Suprapubic skin (tissue), 4 donors: ENCODE data around the gene RPS17. TPM values are rescaled to one million over a fixed set of nuclear protein-coding genes. Genes with fewer than 3 reads are reported as not detected.

Experiments used
- DNase-seq, 2 donors: peaks; one replicate each; pipeline ENCODE4 v3.0.0-alpha.2; 2019; ENCODE audit warnings: low spot score in 2 of 2
- H3K27ac ChIP-seq: fragments of 200-600 bp; sonication (generic); one replicate; pipeline ENCODE4 v1.5.1; 2019
- H3K27me3 ChIP-seq: fragments of 200-600 bp; sonication (generic); one replicate; pipeline ENCODE4 v1.5.1; 2019
- H3K36me3 ChIP-seq: fragments of 200-600 bp; sonication (generic); one replicate; pipeline ENCODE4 v1.5.1; 2019
- H3K4me1 ChIP-seq: fragments of 200-600 bp; sonication (generic); one replicate; pipeline ENCODE4 v1.5.1; 2019
- H3K4me3 ChIP-seq: fragments of 200-600 bp; sonication (generic); one replicate; pipeline ENCODE4 v1.5.1; 2019; ENCODE audit warnings: mild to moderate bottlenecking
- H3K9me3 ChIP-seq: fragments of 200-600 bp; sonication (generic); one replicate; pipeline ENCODE4 v1.5.1; 2019
- EP300 ChIP-seq: sonication (generic); formaldehyde crosslinking; IDR thresholded peaks from one replicate; pipeline ENCODE4 v1.6.1; 2017; ENCODE audit warnings: antibody characterized with exemption
- POLR2A ChIP-seq, 2 donors: fragments of 450-650 bp; IDR thresholded peaks; one replicate each; pipeline ENCODE4 v1.6.1; 2017; ENCODE audit warnings: antibody characterized with exemption in 2 of 2, mild to moderate bottlenecking in 2 of 2, moderate library complexity in 2 of 2
- POLR2AphosphoS5 ChIP-seq, 3 donors: sonication (generic); formaldehyde crosslinking; IDR thresholded peaks; one replicate each; pipeline ENCODE4 v1.6.1; 2017; ENCODE audit warnings: antibody characterized with exemption in 3 of 3
- WGBS: methylation state at CpG from one replicate; pipeline ENCODE4 v1.1.5; 2018; 5-methylcytosine and 5-hydroxymethylcytosine counted together
- total RNA-seq, 4 donors: library from RNA; depleted of rRNA; stranded (reverse); fragments of >200 nt; gene quantifications; one replicate each; pipeline ENCODE4 v1.1.0, GENCODE V29; 2016
- TF ChIP-seq, protein P1 (sequence below), 2 donors: fragments of 200-600 bp in 1 of 2; fragments of 450-650 bp in 1 of 2; sonication (generic) in 1 of 2; IDR thresholded peaks; one replicate each; pipeline ENCODE4 v1.5.1; 2016 to 2019; ENCODE audit warnings: antibody characterized with exemption in 2 of 2, mild to moderate bottlenecking in 1 of 2, moderate library complexity in 1 of 2

The RPS17 gene
- total RNA-seq, 4 donors from 2014 or later: 1,246 to 3,036 (median 2,993) TPM

- no peaks in the 10 kb centered on the region for H3K9me3 ChIP-seq
- no peak for DNase-seq
- WGBS: 100% methylated on average over 3 of the region's 9 CpGs
- peaks cover 36% of the 10 kb centered on the region for H3K4me1 ChIP-seq
- no peak overlapping the region for H3K27ac ChIP-seq
- H3K36me3 ChIP-seq: no peaks in the 10 kb centered on the region
- H3K4me3 ChIP-seq: no peak overlapping the region
- H3K27me3 ChIP-seq: no peaks in the 10 kb centered on the region
- TF ChIP-seq POLR2A (IDR thresholded peaks at IDR 0.05) (no peak), EP300 (no peak), POLR2AphosphoS5 (IDR thresholded peaks at IDR 0.05) (no peak)
- TF ChIP-seq, protein P1, sequence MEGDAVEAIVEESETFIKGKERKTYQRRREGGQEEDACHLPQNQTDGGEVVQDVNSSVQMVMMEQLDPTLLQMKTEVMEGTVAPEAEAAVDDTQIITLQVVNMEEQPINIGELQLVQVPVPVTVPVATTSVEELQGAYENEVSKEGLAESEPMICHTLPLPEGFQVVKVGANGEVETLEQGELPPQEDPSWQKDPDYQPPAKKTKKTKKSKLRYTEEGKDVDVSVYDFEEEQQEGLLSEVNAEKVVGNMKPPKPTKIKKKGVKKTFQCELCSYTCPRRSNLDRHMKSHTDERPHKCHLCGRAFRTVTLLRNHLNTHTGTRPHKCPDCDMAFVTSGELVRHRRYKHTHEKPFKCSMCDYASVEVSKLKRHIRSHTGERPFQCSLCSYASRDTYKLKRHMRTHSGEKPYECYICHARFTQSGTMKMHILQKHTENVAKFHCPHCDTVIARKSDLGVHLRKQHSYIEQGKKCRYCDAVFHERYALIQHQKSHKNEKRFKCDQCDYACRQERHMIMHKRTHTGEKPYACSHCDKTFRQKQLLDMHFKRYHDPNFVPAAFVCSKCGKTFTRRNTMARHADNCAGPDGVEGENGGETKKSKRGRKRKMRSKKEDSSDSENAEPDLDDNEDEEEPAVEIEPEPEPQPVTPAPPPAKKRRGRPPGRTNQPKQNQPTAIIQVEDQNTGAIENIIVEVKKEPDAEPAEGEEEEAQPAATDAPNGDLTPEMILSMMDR (IDR thresholded peaks at IDR 0.05): no peak
These were observed 9.0 kb upstream of the RPS17 start for GRCh38 chr15:82549199-82549665.

DNA sequence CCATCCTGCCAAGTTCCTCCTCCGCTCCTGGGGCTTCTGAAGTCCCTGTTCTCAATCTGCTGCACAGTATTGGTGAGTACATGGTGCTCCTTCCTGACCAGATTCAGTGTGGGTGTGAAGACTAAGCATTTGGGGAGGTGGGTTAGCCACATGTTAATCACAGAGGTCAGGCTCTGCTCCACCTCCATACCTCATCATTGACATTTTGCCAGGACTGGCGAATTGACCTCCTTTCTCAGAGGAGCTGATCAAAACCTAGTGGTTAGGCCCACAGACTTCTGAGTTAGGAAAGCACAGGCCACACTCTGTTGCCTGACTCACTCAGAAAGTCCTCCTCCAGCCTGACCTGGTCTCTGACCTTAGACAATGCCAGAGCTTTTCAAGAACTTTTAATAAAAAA is 8.4 kb upstream of the RPS17 start:
- DNase-seq: no peak
- Histone ChIP-seq H3K9me3 (no peaks in the 10 kb centered on the region), H3K4me1 (peaks cover 30% of the 10 kb centered on the region), H3K36me3 (no peaks in the 10 kb centered on the region), H3K27ac (no peak overlapping the region), H3K4me3 (no peak overlapping the region), H3K27me3 (no peaks in the 10 kb centered on the region)
- 38% methylated on average over 2 of the region's 2 CpGs for WGBS
- TF ChIP-seq EP300 (no peak), POLR2AphosphoS5 (IDR thresholded peaks at IDR 0.05) (no peak), POLR2A (IDR thresholded peaks at IDR 0.05) (no peak)
- TF ChIP-seq, protein P1 (IDR thresholded peaks at IDR 0.05): no peak

DNA sequence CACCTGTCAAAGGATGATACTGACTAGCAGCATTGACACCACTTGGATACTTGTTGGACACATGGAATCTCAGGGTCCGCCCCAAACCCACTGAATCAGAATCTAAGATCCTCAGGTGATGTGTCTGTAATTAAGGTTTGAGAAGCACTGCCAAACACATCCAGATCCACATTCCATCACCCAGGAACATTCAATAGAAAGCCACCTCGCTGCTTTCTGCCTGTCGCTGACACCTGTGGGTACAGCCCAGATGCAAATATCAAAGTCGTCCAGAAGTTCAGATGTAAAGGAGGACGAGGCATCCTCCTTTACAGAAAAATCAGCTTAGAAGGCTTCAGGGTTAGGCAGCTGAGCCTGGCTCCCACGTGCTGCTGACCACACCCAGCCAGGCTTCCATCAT is 5.2 kb upstream of the RPS17 start:
- TF ChIP-seq EP300 (no peak), POLR2A (IDR thresholded peaks at IDR 0.05) (no peak), POLR2AphosphoS5 (IDR thresholded peaks at IDR 0.05) (no peak)
- TF ChIP-seq, protein P1 (IDR thresholded peaks at IDR 0.05): no peak
- WGBS: 54% methylated on average over 6 of the region's 6 CpGs
- no peak overlapping the region for H3K4me3 ChIP-seq

GRCh38 chr15:82545002-82545401 is 4.7 kb upstream of the RPS17 start:
- no peak for DNase-seq
- Histone ChIP-seq H3K27me3 (no peaks in the 10 kb centered on the region), H3K4me1 (peaks cover 22% of the 10 kb centered on the region), H3K4me3 (no peak overlapping the region), H3K36me3 (no peaks in the 10 kb centered on the region), H3K27ac (no peak overlapping the region), H3K9me3 (no peaks in the 10 kb centered on the region)
- 49% methylated on average over 3 of the region's 3 CpGs for WGBS
- no peak for TF ChIP-seq POLR2AphosphoS5 (IDR thresholded peaks at IDR 0.05)
- TF ChIP-seq, protein P1 (IDR thresholded peaks at IDR 0.05): no peak
- TF ChIP-seq EP300: no peak
- TF ChIP-seq POLR2A (IDR thresholded peaks at IDR 0.05): no peak

More for the DNA sequence above, 5.2 kb upstream of the RPS17 start:
- Histone ChIP-seq H3K27me3 (no peaks in the 10 kb centered on the region), H3K4me1 (peaks cover 22% of the 10 kb centered on the region), H3K36me3 (no peaks in the 10 kb centered on the region), H3K27ac (no peak overlapping the region), H3K9me3 (no peaks in the 10 kb centered on the region)
- DNase-seq: no peak

GRCh38 chr15:82544431-82544830 is 4.2 kb upstream of the RPS17 start:
- Histone ChIP-seq H3K9me3 (no peaks in the 10 kb centered on the region), H3K27ac (no peak overlapping the region), H3K4me3 (no peak overlapping the region), H3K27me3 (no peaks in the 10 kb centered on the region), H3K36me3 (no peaks in the 10 kb centered on the region), H3K4me1 (peaks cover 21% of the 10 kb centered on the region)
- TF ChIP-seq EP300 (no peak), POLR2AphosphoS5 (IDR thresholded peaks at IDR 0.05) (no peak), POLR2A (IDR thresholded peaks at IDR 0.05) (no peak)
- TF ChIP-seq, protein P1 (IDR thresholded peaks at IDR 0.05): no peak
- DNase-seq: no peak
- 91% methylated on average over 8 of the region's 9 CpGs for WGBS
